Measurements from ENCODE around the gene DTX1.
A peak's percentile ranks its signal among the peaks of the same experiment; 100 is the strongest.
"Not testable (repeated sequence)": the region's sequence is repeated elsewhere in the genome, so short reads cannot be mapped to it uniquely, and the experiment has no call there.

DTX1 gene

DNA sequence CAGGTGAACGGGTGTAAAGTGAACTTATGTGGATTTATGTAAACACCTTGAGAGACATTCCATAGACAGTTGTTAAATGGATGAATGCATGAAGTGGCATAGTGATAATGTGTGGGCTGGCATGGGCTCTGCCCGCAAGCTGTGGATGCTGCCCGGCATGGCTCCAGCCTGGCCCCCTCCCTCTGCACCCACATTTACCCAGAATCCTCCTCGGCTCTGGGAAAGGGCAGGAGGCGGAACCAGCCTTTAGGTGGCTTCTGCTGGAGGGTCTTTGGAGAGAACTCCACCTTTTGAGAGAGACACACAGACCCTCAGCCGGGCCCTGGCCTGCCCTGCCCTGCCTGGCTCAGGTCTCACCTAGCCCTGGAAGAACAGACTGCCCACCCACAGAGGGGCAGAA is 60.3 kb downstream of the DTX1 start:
- DNase-seq, result peak; percentile 89

DNA sequence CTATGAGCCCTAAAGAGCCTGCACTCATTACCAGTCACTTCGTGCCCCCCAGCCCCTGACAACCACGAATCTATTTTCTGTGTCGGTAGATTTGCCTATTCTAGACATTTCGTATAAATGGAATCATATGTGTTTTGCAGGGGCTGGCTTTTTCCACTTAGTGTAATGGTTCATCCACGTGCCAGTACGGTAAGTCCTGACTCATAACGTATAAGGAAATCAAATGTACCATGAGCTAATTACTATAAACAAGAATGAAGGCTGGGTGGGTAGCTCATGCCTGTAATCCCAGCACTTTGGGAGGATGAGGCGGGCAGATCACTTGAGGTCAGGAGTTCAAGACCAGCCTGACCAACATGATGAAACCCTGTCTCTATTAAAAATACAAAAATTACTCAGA is 61.2 kb downstream of the DTX1 start:
- not testable (repeated sequence) for DNase-seq

DNA sequence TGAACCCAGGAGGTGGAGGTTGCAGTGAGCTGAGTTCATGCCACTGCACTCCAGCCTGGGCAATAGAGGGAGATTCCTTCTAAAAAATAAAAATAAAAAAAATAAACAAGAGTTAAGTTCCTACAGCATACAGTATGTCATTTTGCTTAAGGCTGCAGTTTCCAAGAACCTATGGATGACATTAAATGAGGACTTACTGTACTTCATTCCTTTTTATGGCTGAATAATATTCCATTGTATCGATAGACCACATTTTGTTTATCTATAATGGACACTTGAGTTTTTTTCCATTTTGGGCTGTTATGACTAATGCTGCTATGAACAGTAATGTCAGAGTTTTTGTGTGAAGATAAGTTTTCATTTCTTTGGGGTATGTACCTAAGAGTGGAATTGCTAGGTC is 61.6 kb downstream of the DTX1 start:
- no peak for DNase-seq

DNA sequence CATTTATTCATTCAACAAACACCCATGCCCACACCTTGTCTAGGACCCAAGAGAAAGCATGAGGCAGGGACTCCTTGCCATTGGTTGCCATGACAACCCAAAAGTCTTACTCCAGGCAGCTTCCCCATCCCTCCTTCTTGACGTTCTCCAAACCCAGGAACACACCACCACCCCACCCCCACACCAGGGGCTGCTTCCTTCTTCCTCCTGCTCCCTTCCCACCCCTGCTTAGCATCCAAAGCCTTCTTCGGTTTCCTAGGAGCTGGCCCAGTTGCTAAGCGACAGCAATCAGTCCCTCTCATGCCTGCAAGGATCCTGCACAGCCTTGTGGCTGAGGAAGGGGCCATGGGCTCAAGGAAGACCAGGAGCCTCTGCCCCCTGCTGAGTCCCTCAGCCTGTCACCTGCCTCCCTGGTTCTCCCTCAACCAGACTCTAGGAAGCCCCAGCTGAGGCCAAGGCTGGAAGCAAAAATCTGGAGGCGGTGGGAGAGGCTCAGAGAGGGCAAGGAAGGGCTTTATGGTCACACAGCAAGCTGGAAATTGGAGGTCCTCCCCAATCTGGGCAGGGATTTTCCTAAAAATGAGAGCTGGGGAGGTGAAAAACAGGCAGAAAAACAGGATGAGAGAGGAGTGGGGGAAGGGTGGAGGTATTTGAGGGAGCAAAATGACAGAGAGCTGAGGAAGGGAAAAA is 63.6 kb downstream of the DTX1 start:
- peak; percentile 11 for DNase-seq

DNA sequence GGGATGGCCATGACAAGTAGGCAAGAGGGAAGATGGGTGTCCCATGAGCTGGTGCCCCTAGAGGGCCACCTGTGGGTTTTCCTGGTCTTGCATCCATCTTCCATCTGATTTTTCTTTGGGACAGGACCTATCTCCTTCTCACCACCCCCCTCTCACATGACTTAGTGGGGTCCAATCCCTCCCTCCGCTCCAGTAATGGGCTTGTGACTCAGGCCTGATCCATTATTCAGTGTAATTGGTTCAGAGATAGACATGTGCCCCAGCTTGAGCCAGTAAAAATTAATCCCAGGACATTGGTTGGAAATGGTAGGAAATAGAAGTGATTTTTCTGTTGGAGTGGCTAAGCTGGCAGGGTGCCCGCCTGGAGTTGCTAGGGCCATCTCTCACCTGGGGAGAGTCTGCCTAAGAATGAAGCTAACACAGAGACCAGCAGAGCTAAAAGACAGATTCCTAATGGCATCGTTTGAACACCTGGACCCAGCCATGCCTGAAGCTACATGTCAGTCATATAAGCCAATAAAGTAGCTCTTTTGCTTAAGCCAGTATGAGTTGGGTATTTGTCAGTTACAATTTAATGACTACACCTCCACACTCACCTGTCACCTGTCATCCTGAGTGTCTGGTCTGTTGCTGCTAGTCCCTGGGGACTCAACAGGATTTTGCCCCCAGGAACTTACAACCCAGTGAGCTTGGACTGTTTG is 64.3 kb downstream of the DTX1 start:
- peak; percentile 87 for DNase-seq

DNA sequence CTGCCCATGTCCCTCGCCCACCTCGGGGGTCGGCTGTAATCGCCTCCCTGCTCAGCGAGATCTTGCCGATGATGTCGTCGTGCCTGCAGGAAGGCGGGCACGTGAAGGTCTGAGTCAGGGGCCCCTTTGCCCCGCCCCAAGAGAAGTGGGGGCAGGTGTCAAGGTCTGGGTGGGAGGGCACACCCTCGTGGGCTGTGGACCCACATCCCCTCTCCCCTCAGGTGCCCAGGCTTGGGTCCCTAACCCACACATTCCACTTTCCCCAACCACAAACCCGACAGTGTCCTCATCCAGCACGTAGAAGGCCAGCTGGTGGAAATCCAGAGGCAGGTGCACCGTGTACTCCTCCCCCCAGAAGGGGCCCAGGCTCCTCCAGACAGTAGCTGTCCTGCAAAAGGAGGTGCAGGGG is 71.3 kb downstream of the DTX1 start:
- no peak for DNase-seq

DNA sequence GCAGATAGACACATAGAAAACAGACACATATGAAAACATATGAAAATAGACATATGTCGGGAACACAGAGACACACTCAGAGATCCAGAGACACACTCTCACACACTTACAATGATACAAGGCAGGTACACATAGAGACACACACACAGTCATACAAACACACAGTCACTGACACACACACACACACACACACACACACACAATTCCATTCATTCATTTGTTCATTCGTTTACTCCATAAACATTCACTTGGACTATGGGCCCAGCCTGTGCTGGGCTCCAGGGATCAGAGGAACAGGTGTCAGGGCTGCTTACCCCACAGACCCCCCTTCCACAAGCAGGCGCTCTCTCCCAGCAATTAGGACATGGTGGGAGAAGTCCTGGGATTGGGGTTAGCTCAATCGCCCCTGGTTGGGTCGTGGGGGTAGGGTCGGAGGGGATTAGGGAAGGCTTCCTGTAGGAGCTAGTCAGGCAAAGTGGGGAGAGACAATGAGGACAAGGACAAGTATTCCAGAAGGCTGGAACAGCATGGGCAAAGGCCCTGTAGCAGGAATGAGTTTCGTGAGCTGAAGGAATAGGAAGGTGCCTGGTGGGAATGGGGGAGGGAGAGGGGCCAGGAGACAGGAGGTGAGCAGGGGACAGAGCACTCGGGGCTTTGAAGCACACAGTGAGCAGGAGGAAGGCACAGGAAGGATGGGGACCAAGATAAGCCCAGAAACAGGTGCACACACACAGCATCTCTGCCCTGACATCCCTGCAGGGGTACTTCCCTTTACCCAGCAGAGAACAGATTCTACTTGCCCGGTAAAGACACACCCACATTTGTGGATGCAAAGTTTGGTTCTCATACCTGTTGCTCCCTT is 72.5 kb downstream of the DTX1 start:
- DNase-seq, result no peak

DNA sequence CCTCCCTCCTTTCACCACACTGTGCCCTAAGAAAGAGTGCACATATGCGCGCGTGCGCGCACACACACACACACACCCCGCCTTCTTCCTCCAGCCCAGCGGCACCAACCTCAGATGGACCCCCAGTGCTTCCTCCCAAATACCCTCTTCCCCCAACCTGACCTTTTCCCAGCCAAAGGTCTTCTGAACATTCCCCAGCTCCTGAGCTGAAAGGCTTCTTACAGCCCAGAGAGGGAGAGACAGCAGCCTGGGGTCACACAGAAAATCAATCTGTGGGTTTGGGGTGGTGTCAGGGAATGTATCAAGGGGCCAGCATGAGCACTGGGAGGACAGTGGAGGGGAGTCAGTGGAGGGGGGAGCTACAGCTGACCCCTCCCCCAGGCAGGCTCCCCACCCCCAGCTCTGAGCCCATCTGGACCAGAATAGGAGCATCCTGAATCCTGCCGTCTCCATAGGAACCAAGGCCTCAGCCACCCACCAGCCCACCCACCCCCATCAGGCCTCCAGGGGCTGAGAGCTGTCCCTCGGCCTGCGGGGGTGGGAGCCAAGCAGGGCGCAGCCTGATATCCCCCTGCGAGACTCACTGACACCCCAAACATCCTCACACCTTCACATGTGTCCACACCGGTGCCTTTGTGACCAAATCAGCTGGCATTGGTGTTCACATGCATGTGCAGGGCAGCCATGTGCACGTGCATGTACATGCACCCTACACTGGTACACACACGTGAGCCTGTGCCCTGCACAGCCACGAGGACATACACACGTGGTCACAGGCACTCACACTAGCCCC is 73.3 kb downstream of the DTX1 start:
- no peak for DNase-seq

DNA sequence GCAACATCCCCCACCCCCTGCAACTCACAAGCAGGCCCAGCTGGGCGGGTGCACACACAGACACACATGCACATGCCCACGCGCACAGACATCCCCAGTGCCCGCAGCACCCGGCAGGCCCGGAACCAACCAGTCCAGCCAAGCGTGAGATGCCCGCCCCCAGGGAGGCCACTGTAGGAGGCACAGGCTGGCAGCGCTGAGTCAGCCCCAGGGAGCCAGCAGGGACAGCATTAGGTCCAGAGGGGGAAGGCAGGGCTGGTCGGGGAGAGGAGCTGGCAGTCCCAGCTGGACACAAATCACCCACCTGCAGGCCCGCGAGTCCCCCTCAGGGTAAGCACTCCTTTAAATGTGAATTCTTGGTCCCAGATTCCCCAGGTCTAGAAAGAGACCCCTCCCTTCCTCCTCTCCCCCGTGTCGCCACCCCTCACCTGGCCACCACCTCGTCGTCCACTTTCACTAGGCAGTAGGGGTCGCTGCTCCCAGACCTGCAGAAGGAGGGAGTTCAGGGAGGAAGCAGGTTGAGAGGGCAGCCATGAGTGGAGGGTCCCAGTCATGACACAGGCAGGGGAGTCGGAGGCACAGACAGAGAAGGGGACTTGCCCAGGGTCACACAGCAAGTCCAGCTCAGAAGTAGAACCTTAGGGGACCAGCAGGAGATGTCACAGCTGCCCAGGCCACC is 74.1 kb downstream of the DTX1 start:
- no peak for DNase-seq

DNA sequence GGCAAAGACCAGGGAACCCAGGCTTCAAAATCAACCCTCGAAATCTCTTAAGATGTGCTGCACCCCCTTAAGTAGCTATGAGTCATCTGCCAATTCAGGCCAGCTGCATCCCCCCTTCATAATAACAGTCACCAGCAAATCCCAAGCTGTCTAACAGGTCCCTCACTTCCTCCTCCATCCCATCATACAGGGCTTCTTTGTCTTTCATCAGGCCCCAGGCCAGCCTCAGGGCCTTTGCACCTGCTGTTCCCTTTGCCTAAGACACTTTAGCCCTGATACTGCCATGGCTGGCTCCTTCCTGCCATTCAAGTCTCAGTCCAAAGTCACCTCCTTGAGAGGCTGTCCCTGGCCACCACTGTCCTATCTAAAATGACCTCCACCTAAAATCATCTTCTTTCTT is 75.0 kb downstream of the DTX1 start:
- DNase-seq, result no peak

DNA sequence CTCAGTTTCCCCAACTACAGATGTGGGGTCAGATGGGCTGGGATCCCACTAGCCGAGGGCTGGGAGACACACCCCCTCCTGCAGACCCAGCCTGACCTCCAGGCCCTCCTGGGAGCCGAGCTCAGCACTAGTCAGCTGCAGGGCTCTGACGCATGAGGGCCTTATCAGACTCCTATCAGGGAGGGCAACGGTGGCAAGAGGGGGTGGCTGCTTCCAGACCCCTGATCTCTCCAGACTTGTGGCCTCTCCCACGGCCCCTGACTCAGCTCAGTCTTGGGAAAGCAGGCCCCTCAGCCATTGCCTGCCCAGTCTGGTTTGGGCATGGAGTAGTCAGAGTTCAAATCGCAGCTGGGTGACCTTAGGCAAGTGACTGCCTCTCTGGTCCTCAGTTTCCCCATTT is 76.5 kb downstream of the DTX1 start:
- no peak for DNase-seq

DNA sequence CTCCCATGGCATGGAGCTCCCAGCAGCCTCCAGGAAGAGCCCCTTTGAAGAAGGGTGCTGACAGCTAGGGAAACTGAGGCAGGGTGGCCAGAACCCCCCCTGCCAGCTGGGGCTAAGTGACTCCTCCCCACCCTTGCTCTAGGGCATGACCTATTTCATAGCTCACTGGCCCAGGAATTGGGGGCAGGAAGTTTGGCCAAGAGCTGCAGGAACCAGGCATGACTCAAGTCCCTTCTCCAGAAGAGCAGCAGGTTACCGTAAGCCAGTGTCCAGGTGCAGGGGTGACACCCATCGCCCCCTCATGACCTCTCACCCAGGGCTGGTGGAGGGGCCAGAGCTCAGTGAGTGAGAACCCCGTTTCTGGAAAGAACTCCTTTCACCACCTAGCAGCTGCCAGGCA is 77.1 kb downstream of the DTX1 start:
- no peak for DNase-seq

DNA sequence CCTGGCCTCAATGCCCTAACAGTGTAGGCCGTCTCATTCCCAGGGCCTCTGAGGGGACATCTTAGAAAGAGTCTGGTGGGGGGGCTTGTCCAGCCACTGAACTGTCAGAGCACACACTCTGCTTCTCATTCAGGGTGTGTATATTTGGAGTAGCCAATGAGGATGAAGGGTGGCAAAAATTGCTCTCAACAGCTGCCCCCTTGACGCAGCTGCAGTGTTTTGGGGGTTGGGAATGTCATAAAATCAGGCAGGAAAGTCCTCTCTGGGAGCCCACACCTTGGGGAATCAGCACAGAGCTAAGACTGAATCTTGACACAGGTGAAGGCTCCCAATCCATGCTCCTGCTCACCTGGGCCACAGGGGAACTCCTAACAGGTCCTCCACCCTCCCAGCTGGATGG is 77.5 kb downstream of the DTX1 start:
- DNase-seq, result no peak

DNA sequence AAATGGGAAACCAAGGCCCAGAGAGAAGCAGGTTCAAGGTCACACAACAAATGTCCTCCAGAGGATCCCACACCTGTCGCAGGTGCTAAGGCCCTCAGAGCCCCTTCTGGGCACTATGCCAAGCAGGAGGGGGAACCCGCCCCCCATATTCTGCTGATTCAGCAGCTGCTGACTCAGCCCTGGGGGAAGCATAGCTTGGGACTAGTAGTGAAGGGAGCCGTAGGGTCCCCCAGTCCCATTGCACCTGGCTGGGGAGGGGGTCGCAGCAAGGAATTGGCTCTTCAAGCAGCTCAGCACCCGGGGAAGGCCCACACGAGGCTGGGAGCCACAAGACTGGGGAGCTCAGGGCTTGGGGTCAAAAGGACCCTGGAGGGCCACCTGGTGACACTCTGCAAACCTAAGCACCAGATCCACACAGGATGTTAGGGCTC is 78.0 kb downstream of the DTX1 start:
- DNase-seq, result peak; percentile 17

DNA sequence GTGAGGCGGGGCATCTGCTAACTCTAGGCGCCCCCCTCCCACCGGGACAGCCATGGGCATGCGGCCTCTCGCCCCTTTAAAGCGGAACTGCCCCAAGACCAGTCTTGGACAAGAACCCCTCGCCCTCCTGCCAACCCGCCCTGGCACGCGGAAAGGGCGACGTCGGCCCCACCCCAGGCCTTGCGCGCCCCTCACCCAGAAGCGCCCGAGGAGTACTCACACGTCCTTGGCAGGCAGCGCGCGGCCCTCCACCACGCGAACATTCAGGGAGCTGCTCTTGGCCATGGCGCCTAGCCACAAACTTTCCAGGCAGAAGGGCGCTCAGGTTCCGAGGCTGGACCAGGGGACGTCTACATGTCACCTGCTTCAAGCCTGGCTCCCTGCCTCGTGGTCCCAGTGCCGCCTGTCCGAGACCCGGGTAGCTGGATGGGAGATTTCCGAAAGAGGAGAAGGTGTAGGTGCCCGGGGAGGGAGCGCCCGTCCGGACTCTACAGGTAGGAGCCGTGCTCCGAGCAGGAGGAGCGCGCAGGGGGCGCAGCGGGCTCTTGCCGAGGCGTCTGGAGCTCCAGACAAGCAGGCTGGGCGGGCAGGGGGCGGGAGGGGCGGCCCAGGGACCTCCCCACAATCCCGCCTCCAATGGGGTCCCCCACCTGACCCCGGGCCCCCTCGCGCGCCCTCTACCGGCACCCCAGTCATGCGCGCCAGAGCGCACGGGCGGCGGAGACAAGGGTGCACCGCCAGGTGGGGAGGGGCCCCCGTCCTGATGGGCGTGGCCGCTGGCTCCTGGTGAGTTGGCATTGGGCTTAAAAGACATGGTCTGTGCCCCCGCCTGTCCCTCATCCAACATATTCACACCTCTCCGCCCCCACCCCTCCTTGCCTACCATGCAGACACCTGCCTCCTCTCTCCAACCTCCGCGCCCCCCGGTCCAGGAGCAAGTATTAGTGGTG is 78.9 kb downstream of the DTX1 start, which contains the start of gene RASAL1:
Gene RASAL1 (minus strand): TSS at position 584 of the 950 bp plus-strand sequence. CDS start 299 bp downstream, at position 285.
- DNase-seq, result peak; percentile 86

DNA sequence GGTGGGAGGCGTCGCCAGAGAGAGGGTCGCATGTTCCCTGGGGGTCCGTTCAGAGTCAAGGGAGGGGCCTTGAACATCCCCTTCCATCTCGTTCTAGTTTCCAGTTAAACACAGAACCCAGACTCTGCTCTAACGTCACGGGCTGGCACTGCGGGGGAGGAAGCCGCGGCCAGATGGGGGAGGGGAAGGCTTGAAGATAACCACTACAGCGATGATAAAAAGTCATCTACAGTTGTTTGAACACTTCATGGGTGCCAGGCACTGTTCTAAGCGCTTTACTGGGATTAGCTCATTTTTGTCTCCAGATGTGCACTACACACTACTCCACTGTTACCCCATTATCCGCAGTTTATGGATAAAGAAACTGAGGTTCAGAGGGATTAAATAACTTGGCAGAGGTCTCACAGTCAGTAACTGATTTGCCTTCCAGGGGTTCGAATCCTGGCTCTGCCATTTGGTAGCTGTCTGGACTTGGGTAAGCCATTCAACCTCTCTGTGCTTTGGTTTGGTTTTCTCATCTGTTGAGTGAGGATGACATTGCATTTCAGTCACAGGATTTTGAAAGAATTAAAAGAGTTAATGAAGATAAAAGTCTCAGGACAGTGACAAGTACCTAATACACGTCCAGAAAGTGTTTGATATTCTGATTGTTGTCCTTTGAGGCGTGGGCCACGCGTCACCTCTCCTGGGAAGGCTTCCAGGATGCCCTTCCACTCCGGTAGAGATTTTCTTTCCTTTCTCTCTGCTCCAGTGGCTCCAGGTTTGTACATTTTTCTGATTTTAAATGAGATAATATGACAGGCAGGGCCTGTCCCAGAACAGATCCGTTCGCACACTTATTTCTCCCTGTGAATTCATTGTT is 79.8 kb downstream of the DTX1 start:
- peak; percentile 29 for DNase-seq

DNA sequence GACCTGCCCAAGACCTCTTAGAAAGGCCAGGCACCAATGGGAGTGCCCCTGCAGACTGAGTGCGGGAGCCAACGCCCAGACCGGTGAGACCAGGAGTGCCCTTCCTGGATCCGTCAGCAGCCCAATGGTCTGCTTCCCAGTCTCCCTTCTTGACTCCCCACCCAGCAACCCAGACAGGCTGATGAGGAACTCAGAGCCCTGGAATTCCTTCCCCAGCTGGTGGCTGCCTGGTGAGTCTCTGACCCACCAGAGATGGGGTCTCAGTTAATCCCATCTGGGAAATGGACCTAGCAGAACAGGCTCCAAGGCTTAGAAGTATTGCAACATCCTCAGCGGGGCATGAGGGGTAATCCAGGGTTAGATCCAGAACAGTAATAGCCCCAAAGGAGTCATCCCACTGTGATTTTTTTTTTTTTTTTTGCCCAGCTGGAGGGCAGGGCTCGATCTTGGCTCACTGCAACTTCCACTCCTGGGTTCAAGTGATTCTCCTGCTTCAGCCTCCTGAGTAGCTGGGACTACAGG is 80.5 kb downstream of the DTX1 start:
- DNase-seq, result no peak

DNA sequence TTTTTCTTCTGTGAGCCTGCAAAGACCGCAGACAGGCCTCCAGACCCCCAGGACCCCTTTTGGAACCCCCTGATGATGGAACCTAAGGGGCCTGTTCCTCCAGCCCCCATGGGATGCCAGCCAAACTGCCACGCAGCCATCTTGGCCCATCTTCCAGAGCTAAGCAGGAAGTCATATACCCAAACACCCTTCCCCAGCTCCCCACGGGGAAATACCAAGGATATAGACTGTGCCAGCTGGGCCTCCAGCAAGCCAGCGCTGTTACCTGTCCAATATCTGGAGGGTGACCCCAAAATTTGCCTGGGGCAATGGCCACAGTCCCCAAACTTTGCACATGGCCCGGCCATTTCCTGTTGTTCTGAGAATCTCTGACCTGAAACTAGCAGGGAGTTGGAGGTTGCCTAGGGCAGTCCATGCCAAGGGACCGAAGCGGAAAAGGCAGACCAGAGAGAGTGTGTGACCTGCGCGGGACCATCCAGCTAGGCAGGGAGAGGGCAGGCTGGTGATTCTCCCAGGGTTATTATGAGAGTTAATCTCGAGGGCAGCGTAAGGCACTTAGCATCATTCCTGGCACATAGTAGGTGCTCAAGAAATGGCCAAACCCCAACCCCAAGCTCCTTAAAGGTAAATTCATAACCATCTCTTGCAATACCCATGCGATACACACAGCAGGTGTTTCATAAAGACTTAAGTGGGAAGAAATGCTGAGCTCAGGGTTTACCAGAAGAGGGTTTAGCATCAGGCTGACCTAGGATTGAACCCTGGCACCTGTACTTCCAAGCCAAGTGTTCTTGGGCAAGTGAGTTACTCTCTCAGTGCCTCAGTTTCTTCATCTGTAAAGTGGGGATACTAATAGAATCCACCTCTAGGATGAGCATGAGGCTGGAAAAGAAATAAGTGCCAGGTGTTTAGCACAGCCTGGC is 81.6 kb downstream of the DTX1 start:
- no peak for DNase-seq

DNA sequence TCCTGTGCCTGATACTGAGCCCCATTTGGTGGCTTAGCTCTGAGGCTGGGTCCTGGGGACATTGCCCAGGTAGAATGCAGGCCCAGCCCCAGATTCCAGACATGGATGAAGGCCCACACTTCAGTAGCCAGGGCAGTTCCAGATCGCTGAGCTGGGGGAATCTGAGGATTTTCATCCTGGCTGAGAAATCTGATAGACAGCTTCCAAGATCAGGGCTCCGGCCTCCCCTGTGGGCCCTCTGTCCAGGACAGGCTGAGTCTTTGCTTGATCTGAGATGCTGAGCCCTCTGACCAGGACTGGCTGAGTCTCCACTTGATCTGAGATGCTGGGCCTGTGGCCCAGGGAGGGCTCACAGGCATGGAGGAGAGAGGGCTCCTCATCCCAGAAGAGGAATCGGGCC is 82.3 kb downstream of the DTX1 start:
- no peak for DNase-seq

Data from NCI-H345 (cell line).